Muscle of back (tissue), 11 donors: ENCODE data around the gene CPNE4. TPM values are rescaled to one million over a fixed set of nuclear protein-coding genes. Genes with fewer than 3 reads are reported as not detected.
A peak's percentile ranks its signal among the peaks of the same experiment; 100 is the strongest.
"Not testable (repeated sequence)": the region's sequence is repeated elsewhere in the genome, so short reads cannot be mapped to it uniquely, and the experiment has no call there.

ENCODE experiments used
- DNase-seq, 3 donors: peaks; one replicate each; pipeline versions ENCODE4 v3.0.0 to v3.0.0-alpha.2; 2013
- polyA plus RNA-seq, 10 donors: library from polyadenylated mRNA; unstranded; fragments of 120-200 nt; gene quantifications; one replicate each; pipeline ENCODE4 v1.2.1, GENCODE V29; 2013; ENCODE audit not compliant: insufficient read length in 10 of 10

CPNE4 gene
- polyA plus RNA-seq, 10 donors: 0.11 to 1.3 (median 0.34) TPM; not detected in 2

DNA sequence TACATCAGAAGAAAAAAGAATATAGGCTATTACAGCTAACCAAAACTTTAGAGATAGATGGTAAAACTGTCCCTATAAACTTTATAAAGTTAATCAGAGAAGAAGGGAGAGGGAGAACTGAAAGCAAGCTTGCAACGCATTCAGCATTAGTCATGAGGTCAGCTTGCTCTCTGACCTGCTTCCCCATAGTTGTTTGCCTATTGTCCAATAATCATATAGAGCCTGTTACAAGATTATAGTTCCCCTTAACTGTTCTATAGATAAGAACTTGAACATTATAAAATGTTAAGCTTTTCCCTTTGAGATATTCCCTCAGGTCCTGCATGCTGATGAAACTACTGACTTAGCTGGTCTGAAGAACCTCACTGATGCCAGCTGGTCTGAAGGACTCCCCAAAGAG lies 74.5 kb downstream of the CPNE4 start:
- no peak for DNase-seq

DNA sequence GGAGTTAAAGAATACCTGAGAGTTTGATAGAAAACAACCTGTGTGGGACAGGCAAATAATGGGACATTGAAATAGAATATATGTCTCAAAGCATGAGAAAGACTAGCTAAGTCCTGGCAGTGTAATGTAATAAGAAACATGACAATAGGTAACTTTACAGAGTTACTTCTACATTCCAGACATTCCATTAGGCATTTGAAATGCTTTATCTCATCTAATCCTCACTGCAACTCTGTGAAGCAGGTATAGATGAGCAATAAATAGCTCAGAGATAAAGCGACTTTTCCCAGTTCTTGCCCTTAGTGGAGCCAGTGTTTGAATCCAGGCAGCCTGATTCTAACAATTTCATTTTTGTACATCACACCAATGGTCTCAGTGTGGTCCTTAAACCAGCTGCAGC lies 76.8 kb downstream of the CPNE4 start:
- DNase-seq: no peak

DNA sequence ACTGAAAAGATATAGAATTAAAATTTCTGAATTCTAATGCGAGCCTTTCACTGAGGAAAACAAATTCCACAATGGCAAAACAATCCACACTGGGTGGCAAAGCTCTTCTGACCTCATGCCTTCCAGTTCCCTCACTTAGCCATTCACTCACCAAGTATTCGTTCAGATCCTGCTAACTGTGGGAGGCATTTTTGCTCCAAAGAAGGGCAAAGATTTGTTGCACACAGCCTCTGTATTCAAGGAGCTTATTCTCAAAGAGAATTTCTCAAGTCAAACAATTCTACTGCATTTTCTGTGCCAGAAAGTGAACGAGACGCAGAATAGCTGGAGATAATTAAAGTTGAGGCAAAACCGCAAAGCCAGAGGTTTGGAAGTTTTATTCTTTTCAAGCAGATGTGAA lies 77.3 kb downstream of the CPNE4 start:
- DNase-seq: no peak

DNA sequence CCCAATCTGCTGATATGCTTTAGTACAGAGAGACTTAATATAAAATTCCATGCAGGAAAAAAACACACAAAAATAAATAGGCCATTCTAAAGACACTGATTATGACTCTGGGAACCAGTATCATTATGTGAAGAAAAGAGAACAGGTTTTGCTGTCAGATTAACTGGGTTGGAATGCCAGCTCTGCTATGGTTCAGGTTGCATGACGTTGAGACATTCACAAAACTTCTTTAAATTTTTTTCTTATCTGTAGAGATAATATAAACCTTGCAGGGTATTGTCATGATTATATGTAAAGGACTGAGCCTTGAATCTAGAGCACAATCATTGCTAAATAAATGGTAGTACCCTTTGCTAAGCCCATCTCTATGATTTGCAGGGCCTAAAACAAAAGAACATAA lies 86.0 kb downstream of the CPNE4 start:
- no peak for DNase-seq

DNA sequence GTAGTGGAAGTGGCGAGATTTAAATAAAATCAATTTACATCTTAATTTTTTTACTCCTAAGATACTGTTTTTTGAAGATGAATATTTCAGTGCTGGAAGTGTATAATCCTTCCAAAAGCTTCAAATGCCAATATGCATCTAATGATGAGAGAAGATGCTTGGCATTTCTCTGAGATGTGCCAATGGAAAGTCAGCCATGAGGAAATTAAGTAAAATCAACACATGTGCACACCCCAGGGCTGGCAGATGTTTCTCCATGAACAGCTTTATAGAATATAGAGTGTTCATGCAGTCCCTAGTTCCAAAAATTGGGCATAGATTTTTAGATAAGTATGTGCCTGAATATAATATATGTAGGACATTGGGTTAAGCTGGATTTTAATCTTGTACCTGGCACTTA lies 90.1 kb downstream of the CPNE4 start:
- DNase-seq: no peak

DNA sequence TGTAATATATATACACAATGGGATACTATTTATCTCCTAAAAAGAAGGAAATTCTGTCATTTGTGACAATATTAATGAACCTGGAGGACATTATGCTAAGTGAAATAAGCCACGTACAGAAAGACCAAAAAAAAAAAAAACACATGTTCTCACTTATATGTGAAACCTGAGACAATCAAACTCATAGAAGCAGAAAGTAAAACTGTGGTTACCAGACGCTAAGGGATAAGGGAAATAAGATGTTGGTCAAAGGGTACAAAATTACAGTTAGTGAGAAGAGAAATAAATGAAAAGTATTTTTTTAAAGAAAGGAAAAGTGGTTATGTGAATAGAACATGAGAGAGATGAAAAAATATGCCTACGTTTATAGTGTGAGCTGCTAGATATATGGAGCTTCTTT lies 101.1 kb downstream of the CPNE4 start:
- no peak for DNase-seq

DNA sequence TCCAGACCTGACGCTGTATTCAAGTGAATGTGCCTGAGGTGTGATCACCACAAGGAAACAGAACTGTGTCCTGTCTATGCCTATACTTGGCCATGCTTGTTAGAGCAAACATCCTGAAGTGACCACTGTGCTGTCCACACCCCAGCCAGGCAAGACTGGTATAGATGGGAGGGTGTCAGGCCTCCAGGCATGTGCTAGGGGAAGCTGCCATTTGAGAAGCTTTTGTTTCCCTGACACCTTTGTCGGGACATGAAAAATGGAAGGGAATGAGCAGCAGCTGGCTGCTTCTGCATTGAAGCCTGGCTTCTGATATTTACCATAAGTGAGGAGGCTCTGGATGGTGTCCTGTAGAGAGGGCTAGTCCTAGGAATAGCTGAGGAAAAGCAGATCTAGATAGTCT lies 106.2 kb downstream of the CPNE4 start:
- DNase-seq: no peak

DNA sequence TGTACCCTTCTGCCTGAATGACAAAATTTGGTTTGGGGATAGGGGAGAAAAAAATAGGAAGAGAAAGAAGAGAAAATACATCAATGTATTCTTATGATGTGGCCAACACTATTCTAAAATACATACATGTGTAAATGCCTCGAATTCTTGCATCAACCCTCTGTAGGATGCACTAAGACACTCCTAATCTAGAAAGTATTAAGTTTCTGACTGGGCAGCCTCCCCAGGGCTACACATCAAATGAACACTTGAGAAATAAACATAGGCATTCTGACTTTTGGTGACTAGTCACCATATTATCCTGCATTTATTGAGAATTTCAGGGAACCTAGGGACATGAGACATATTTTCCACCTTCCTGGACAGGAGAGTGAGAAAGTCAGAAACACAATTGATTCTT lies 109.2 kb downstream of the CPNE4 start:
- peak in 1 of 3 donors; percentile 4 for DNase-seq

DNA sequence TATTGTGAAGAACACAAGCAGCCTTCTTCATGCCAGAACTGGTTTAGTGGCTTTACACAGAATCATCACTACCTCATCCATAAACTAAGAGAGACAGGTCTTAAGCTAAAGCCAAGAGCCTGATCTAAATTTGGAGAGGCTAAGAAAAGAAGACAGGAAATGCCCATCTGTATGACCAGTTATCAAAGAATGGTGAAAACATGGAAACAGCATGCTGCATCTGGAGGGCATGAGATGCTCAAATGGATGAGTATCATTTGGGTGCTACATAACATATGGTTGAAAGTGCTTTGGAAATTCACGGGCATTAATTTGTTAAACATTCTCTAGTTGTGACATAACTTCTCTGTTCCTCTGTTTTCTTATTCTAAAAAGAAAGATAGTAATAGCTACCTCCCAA lies 112.5 kb downstream of the CPNE4 start:
- peak in 1 of 3 donors; percentile 6 for DNase-seq

DNA sequence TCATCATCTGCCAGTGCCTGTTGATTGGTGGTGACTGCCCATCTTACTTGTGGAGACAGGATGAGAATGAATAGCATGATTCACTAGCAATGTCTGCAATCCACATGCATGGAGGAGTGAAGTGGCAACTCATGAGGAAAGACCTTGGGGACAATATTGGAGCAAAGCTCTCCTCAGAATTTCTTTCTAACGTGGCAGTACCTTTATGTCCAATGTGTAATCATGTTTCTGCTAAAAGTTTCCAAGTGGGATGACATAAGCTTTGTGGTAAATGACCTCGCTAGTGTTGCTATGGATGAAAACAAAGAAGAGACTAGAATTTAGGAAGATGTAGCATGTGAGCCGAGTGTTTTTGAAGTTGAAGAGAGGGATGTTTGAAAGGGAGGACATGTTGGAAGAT lies 117.8 kb downstream of the CPNE4 start:
- DNase-seq: peak in 2 of 3 donors; percentile 3 to 13

DNA sequence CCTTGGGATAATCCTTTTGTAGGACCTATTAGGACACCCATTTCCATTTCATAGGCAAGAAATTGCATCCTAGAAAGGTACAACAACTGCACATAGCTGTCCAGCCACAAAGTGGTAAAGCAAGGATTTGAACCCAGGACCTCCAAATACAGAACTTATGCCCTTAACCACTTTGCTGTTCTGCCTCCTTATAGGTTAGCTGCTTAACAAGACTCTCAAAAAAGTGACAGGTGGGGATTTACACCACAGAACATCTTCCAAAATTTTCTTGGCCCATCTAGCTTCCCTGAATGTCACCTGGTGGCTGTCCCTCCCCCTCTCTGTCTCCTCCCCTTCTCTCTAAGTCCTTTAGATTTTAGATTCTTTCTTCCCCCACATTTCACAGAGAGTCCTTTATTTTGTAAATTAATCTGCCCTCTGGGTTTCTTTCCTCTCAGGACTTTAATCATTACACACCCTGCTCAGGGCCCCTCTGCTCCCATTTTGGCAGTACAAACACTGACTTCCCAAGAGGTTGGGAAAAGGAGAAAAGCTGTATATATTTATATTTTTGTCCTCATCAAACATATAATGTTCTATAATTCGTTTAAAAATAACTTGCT lies 120.6 kb downstream of the CPNE4 start:
- no peak for DNase-seq

DNA sequence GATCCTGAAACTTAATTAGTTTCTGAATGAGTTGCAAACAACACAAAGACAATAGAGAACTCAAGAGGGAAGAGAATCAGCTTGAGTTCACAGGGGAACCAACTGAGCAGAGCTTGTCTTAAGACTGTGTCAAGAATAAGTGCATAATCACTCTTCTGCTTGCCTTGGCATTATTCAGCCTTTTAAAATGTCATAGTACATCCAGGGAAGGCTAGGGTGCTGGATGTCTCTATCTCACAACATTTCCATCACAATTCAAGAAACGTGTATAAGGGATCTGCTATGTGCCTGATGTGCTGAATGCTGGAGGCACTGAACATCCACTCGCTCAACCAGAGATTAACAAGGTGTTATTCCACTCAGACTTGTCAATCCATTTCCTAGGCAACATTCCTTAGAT lies 122.6 kb downstream of the CPNE4 start:
- no peak for DNase-seq

DNA sequence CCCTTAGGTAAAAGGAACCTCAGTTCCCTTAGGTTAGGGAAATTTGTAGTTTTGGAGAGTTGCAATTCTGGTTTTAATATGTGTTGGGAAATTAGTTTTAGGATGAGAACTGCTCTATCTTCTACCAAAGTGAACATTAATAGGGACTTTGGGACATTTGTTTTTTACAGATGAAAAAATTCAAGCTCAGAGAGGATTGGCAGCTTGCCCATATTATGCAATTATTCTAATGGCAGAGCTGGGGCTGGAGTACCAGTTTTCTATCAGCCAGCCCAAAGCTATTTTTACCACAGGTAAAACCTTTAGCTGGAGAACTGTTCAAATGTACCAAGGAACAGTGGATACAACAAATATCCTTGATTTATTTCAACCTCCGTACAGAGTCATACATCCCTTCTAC lies 127.0 kb downstream of the CPNE4 start:
- no peak for DNase-seq

DNA sequence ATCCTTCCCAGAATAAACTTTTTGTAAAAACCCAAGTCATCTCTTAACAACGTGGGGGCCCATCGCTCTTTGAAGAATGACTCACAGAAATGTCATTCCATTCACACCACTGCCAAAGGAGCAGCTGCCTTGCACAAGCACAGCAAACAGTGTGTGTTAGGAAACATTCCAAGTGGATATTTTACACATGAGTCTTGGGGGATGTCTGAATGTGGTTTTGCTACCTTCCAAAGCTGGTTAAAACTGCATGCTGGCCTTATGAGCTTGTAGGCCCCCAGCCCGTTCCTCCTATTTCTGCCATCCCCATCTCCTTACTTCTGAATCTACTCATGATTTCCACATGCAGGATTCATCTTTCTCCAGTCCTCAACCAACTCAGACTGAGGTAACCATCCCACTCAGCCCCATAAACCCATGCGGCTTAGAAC lies 130.8 kb downstream of the CPNE4 start:
- DNase-seq: peak in 2 of 3 donors; percentile 11 to 93

DNA sequence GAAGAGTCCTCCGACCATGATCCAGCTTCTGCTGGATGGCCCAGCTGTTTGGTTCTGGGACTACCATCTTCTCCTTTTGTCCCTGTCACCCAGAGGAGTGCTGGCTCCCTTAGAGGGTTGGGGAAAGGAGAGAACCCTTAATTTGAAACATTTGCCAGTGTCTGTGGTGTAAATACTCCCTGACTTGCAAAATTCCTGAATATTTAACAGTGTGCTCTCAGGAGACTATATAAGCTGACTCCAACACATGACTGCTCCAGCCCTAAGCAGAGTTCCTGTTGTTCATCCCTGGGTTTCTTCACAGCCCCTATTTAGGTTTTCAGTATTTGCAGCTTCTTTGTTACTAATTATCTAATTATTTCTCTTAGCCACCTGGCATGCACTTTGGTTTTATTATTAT lies 133.1 kb downstream of the CPNE4 start:
- DNase-seq: peak in 1 of 3 donors; percentile 12

DNA sequence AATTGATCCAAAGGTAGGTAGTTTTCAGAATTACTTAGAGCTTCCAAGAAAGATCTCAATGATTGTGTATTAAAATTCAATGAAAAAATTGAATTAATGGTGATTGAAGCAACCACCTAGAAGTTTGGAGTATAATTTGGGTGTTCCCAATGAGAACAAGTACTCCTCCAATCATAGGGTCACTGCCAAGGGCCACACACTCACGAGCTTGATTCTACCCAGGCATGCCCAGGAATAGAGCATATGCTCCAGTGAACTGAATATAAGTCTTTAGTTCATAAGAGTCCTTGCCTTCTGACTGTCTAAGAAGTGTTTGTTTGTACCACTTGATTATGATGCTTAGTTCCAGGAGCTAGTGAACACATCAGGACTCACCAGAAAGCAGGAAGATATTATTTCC lies 133.9 kb downstream of the CPNE4 start:
- DNase-seq: no peak

DNA sequence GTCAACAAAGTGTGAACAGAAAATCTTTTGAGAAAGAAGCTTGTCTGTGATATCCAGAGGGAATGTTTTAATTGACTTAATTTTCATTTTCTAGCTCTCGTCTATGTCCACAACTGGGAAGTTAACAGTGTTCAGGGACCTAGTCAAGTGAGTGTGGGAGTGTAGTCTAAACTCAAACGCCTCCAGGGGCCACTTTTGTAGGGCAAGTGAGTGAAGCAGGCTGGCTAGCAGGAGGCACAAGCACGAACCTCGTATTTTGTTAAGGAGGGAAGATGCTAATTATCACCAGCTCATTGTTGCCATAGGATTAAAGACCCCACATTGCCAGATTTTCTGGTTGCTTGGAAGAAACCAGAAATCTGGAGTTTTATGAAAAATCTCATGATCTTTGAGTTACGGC lies 135.8 kb downstream of the CPNE4 start:
- DNase-seq: no peak

DNA sequence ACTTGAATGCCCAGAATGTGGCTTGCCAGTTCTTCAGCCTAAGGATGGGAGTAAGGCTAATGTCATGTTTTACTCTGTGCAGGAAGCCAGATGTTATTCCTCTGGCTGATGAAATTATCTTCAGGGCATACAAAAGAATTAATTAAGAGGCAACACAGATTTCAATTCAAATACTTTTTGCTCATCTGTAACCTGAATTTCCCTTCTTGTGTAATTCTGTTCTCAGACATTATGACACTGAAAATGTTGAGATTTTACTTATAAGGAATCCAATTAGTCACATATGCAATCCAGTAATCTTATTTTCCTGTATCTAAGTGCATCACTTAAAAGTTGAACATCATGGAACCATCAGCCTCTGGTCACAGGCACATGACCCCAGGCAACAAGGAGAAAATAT lies 136.5 kb downstream of the CPNE4 start:
- DNase-seq: no peak

DNA sequence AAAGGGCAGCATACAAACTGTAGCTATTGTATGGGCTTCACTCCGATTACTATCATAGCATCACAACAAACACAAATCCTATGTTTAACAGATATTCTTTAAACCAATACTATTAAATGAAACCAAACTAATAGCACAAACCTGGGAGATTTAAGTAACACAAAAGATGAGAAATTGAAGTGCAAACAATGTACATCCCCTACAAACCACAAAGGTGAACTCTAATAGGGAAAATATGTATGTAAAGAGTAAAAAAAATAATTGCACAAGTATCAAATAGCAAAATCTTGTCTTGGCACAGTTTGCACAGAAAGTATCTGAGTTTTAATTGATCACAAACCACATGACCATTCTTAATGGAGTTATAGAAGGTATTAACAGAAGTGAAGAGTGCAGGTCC lies 138.5 kb downstream of the CPNE4 start:
- DNase-seq: no peak

DNA sequence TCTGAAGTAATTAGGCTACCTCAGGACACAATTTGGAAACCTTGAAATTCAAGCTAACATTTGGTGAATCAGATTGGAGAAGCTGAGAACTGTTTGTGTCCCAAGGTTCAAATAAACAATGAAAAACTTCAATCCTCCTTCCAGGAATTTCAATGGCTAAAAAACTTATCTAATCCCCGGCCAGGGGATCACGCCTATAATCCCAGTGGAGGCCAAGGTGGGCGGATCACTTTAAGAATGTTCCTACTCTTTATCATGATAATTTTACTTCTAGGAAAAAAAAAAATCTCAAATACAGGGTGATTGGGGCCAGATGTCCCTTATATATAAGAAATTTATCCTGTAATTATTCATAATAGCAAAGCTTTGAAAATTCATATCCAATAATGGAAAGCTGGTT lies 139.0 kb downstream of the CPNE4 start:
- DNase-seq: no peak

DNA sequence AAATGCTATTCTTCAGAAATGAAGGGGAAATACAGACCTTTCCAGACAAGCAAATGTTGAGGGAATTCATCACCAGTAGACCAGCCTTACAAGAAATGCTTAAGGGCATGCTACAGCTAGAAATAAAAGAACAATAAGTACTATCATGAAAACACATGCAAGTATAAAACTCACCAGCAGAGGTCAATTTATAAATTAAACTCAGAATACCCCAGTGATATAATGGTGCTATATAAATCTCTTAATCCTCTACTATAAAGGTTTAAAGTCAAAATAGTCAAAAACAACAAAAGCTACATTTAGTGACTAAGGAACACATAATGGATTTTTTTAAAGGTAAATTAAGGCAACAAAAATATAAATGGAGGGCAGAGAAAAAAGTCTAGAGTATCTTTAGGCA lies 142.5 kb downstream of the CPNE4 start:
- no peak for DNase-seq

DNA sequence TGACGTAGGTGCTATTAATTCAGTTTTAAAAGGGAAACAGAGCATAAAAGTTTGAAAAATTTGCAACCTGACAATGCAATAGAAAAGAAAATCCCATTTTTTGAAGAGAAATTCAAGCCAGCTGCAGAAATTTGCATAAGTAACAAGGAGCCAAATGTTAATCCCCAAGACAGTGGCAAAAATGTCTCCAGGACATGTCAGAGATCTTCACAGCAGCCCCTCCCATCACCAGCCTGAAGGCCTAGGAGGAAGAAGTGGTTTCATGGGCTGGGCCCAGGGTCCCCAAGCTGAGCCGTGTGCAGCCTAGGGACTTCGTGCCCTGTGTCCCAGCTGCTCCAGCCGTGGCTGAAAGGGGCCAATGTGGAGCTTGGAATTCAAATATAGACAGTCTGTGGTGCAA lies 148.9 kb downstream of the CPNE4 start:
- not testable (repeated sequence) for DNase-seq

DNA sequence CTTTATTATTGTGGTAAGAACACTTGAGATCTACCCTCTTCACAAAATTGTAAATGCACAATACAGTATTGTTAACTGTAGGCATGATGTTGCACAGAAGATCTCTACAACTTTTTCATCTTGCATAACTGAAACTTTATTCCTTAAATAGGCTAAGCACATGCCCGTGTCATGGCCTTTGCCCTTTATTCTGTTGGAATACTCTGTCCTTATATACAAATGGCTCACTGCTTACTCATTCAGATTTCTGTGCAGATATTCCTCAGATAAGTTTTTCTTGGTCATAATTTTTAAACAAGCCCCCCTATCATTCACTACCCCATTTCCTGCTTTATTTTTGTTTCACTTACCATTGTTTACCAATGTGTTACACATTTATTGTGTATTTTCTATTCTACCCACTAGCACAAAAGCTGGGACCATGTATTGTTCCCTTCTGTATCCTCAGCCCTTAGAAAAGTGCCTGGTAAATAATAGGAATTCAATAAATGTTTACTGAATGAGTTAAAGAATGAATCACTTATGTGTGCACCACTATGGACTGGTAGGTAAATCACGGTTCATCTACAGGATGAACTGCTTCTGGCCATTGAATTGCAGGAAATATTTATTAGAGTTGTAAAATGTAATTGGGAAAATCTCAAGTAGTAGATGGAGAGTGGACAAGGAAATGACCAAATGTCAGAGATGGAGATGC lies 151.0 kb downstream of the CPNE4 start:
- DNase-seq: no peak

DNA sequence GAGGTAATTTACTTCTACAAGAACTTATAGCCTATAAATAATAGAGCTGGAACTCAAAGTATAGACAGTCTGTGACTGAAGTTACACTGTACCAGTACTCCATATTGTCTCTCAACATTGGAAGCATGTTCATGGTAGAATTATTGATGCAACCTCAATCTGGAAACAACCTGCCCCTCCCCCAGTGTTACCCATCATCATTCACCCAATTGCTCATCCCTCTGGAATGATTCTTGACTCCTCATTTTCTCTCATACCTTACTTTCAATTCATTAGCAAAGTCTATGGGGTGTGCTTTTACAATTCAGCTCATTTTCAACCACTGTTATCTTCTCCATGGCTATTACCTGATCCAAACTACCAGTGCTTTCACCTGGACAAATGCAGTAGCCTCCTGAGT lies 151.7 kb downstream of the CPNE4 start:
- no peak for DNase-seq
